Measurements from ENCODE around the gene HAPSTR1. TPM values are rescaled to one million over a fixed set of nuclear protein-coding genes. Genes with fewer than 3 reads are reported as not detected.

Gene HAPSTR1
- total RNA-seq, 1 experiment from 2014 or later: 88.9 TPM

DNA sequence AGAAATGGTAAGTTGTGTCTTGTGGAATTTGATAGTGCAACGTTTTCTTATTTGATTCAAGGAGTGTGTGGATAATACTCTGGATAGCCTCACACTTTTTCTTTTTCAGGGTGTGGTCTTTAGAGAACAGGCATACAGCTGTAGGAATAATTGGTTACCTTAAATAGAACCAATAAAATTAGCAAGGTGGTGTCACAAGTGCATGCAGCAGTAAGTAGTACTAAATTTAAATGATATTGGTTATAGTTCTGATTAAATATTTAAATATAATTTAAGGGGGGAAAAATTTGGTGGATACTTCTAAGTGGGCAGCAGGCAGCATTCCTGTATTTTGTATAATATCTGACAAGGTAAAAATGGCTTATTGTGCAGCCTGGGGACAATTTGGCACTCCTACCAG, 3.7 kb downstream of the HAPSTR1 start:
- TF ChIP-seq, protein P1, sequence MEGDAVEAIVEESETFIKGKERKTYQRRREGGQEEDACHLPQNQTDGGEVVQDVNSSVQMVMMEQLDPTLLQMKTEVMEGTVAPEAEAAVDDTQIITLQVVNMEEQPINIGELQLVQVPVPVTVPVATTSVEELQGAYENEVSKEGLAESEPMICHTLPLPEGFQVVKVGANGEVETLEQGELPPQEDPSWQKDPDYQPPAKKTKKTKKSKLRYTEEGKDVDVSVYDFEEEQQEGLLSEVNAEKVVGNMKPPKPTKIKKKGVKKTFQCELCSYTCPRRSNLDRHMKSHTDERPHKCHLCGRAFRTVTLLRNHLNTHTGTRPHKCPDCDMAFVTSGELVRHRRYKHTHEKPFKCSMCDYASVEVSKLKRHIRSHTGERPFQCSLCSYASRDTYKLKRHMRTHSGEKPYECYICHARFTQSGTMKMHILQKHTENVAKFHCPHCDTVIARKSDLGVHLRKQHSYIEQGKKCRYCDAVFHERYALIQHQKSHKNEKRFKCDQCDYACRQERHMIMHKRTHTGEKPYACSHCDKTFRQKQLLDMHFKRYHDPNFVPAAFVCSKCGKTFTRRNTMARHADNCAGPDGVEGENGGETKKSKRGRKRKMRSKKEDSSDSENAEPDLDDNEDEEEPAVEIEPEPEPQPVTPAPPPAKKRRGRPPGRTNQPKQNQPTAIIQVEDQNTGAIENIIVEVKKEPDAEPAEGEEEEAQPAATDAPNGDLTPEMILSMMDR (IDR thresholded peaks at IDR 0.05; ENCODE audit: unreplicated experiment): no peak
- ChIA-PET POLR2A (no interaction called here), CTCF (no interaction called here)
- Mint-ChIP-seq H3K4me1 (ENCODE audit: insufficient read depth, unreplicated experiment) (peaks cover 47% of the 10 kb centered on the region), H3K9me3 (ENCODE audit: unreplicated experiment) (no peaks in the 10 kb centered on the region), H3K27ac (ENCODE audit: low read depth, unreplicated experiment) (no peak overlapping the region), H3K4me3 (ENCODE audit: unreplicated experiment) (peak overlapping the region; percentile 87), H3K36me3 (ENCODE audit: insufficient read depth, unreplicated experiment) (peaks cover 82% of the 10 kb centered on the region), H3K27me3 (ENCODE audit: insufficient read depth, unreplicated experiment) (no peaks in the 10 kb centered on the region)
- no peak for DNase-seq (ENCODE audit: unreplicated experiment)
- BruUV-seq (replicated peaks): no TSS peak
- intact Hi-C loops (cut with micrococcal nuclease): loop anchor here (10.0 kb wide), 1 partner anchor 160 kb away; no protein-coding TSS in a partner anchor

DNA sequence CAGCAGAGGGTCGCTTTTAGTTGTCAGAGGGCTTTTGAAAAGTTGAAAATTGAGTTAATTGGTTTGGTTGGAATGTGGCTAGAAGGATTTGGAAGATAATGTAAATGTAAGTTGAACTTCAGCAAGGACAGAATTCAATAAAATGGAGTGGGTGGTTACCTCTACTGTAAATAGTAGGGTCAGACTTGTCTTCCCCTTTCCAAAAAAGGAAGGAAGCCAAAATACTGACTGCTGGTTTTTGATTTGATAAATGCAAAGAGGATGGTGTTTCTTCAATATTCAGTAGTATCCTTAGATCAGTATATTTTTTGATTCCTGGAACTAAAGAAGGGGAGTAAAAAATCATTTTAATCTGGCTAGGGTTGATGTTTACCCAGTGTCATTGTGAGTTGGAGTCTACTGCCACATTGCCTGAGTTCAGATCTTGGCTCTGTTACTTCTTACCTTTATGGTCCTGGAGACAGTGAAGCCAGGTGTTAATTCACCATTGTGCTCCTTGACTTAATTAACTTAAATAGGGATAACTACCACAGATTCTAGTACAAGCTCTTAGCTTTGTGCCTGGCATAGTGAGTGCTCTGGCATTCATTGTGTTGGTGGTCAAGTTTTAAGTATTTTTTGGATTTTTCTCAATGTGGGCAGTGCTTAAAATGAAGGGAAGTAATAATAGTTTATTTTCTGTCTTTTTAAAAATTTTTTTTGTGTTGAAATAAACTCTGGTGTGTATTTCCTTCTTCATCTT, 4.4 kb downstream of the HAPSTR1 start:
- TF ChIP-seq, protein P1 (IDR thresholded peaks at IDR 0.05; ENCODE audit: unreplicated experiment): no peak
- Mint-ChIP-seq H3K27me3 (ENCODE audit: insufficient read depth, unreplicated experiment) (no peaks in the 10 kb centered on the region), H3K9me3 (ENCODE audit: unreplicated experiment) (no peaks in the 10 kb centered on the region), H3K27ac (ENCODE audit: low read depth, unreplicated experiment) (no peak overlapping the region), H3K36me3 (ENCODE audit: insufficient read depth, unreplicated experiment) (peaks cover 87% of the 10 kb centered on the region), H3K4me1 (ENCODE audit: insufficient read depth, unreplicated experiment) (peaks cover 47% of the 10 kb centered on the region), H3K4me3 (ENCODE audit: unreplicated experiment) (peak overlapping the region; percentile 87)
- intact Hi-C loops (cut with micrococcal nuclease): loop anchor here (10.0 kb wide), 1 partner anchor 161 kb away; no protein-coding TSS in a partner anchor
- no peak for DNase-seq (ENCODE audit: unreplicated experiment)
- POLR2A ChIA-PET: no interaction called here
- CTCF ChIA-PET: no interaction called here
- BruUV-seq (replicated peaks): no TSS peak

GRCh38 chr16:9096416-9096952, 5.0 kb downstream of the HAPSTR1 start:
- no peaks in the 10 kb centered on the region for H3K9me3 Mint-ChIP-seq (ENCODE audit: unreplicated experiment)
- BruUV-seq (replicated peaks): no TSS peak
- H3K4me1 Mint-ChIP-seq (ENCODE audit: insufficient read depth, unreplicated experiment): peaks cover 47% of the 10 kb centered on the region
- peaks cover 87% of the 10 kb centered on the region for H3K36me3 Mint-ChIP-seq (ENCODE audit: insufficient read depth, unreplicated experiment)
- DNase-seq (ENCODE audit: unreplicated experiment): no peak
- H3K4me3 Mint-ChIP-seq (ENCODE audit: unreplicated experiment): no peak overlapping the region
- intact Hi-C loops (cut with micrococcal nuclease): loop anchor here (10.0 kb wide), 1 partner anchor 162 kb away; no protein-coding TSS in a partner anchor
- no peak overlapping the region for H3K27ac Mint-ChIP-seq (ENCODE audit: low read depth, unreplicated experiment)
- H3K27me3 Mint-ChIP-seq (ENCODE audit: insufficient read depth, unreplicated experiment): no peaks in the 10 kb centered on the region
- ChIA-PET POLR2A (interaction anchor here (0.6 kb wide), 1 partner anchor 13 kb away, joined by 4 read pairs; no protein-coding TSS in a partner anchor), CTCF (interaction anchor here (0.7 to 1.4 kb wide), 2 partner anchors 19 to 88 kb away, joined by 3 to 4 read pairs; no protein-coding TSS in a partner anchor)
- TF ChIP-seq, protein P1 (IDR thresholded peaks at IDR 0.05; ENCODE audit: unreplicated experiment): no peak
